Keratinocyte (primary cell): ENCODE data around the gene CHML. TPM values are rescaled to one million over a fixed set of nuclear protein-coding genes. Genes with fewer than 3 reads are reported as not detected.

Experiments
- DNase-seq: peaks from one replicate; pipeline ENCODE4 v3.0.0-alpha.2; 2011; ENCODE audit warnings: low read depth, missing footprints, low spot score
- FAIRE-seq: peaks from 2 replicates; lab custom pipeline; 2011; peaks lifted over from hg19 to GRCh38; lab: Jason Lieb, UNC
- H2AFZ ChIP-seq: 2 replicates; pipeline ENCODE4 v1.6.0; 2012; ENCODE audit warnings: low read length, control low read depth, inconsistent platforms; ENCODE audit not compliant: control insufficient read depth
- H3K27ac ChIP-seq: 2 replicates; pipeline ENCODE4 v1.5.1; 2011; ENCODE audit warnings: low read length; ENCODE audit not compliant: control insufficient read depth, insufficient read depth
- H3K27me3 ChIP-seq: 3 replicates; pipeline ENCODE4 v1.6.0; 2011; ENCODE audit warnings: low read length; ENCODE audit not compliant: control insufficient read depth, insufficient read depth; ENCODE audit errors: extremely low read depth
- H3K36me3 ChIP-seq, 2 experiments: 2 replicates in 1 of 2; 3 replicates in 1 of 2; pipeline ENCODE4 v1.5.1; 2011; ENCODE audit warnings: low read length in 2 of 2, mild to moderate bottlenecking in 1 of 2; ENCODE audit not compliant: control insufficient read depth in 2 of 2, insufficient read depth in 2 of 2; ENCODE audit errors: extremely low read depth in 1 of 2
- H3K4me1 ChIP-seq: 3 replicates; pipeline ENCODE4 v1.5.1; 2011; ENCODE audit warnings: low read length; ENCODE audit not compliant: control insufficient read depth, insufficient read depth; ENCODE audit errors: extremely low read depth
- H3K4me2 ChIP-seq: 3 replicates; pipeline ENCODE4 v1.6.0; 2011; ENCODE audit warnings: low read depth, low read length; ENCODE audit not compliant: control insufficient read depth, insufficient read depth; ENCODE audit errors: extremely low read depth
- H3K4me3 ChIP-seq, 3 experiments: fragments of 200-600 bp in 1 of 3; sonication (generic) in 1 of 3; 2 replicates in 2 of 3; 3 replicates in 1 of 3; pipeline ENCODE4 v1.5.1; 2011 to 2016; ENCODE audit warnings: low read length in 3 of 3, mild to moderate bottlenecking in 3 of 3, control low read depth in 2 of 3, inconsistent platforms in 1 of 3, low read depth in 1 of 3, mixed read lengths in 1 of 3, mixed run types in 1 of 3, moderate library complexity in 1 of 3; ENCODE audit not compliant: control insufficient read depth in 2 of 3, insufficient read depth in 2 of 3; ENCODE audit errors: extremely low read depth in 1 of 3
- H3K79me2 ChIP-seq: 2 replicates; pipeline ENCODE4 v1.6.0; 2012; ENCODE audit warnings: low read length; ENCODE audit not compliant: control insufficient read depth, insufficient read depth
- H3K9ac ChIP-seq: 3 replicates; pipeline ENCODE4 v1.6.0; 2011; ENCODE audit warnings: low read length; ENCODE audit not compliant: control insufficient read depth, insufficient read depth; ENCODE audit errors: extremely low read depth
- H3K9me1 ChIP-seq: 3 replicates; pipeline ENCODE4 v1.6.0; 2011; ENCODE audit warnings: low read length; ENCODE audit not compliant: control insufficient read depth, insufficient read depth; ENCODE audit errors: extremely low read depth
- H3K9me3 ChIP-seq: 2 replicates; pipeline ENCODE4 v1.5.1; 2012; ENCODE audit warnings: low read depth, low read length; ENCODE audit not compliant: control insufficient read depth
- H4K20me1 ChIP-seq: 3 replicates; pipeline ENCODE4 v1.6.0; 2011; ENCODE audit warnings: low read length; ENCODE audit not compliant: control insufficient read depth, insufficient read depth; ENCODE audit errors: extremely low read depth
- EZH2 ChIP-seq: IDR thresholded peaks from one replicate; pipeline ENCODE4 v1.6.1; 2012; ENCODE audit warnings: inconsistent platforms, mild to moderate bottlenecking, low read length, moderate library complexity
- dilution Hi-C: fragments of 300-500 bp; cut with MboI; formaldehyde crosslinking; loops from one replicate; pipeline ENCODE4 v1.7.0; 2020; ENCODE audit warnings: low sequenced_read_pairs; ENCODE audit not compliant: extremely low pct_ligation_motif_present
- polyA plus RNA-seq, 5 experiments: library from polyadenylated mRNA; depleted of rRNA in 3 of 5; stranded (reverse) in 3 of 5; stranded (forward) in 1 of 5; unstranded in 1 of 5; fragments of >200 nt; gene quantifications; 1 replicate in 1 of 5; 2 replicates in 3 of 5; 3 replicates in 1 of 5; pipeline versions ENCODE4 v1.2.1 to v1.2.3, GENCODE V29; 2011 to 2012; ENCODE audit warnings: missing spikeins in 2 of 5, low read depth in 1 of 5, low replicate concordance in 1 of 5
- TF ChIP-seq, protein P1 (sequence below), 3 experiments: IDR thresholded peaks in 1 of 3; conservative IDR thresholded peaks in 1 of 3; optimal IDR thresholded peaks in 1 of 3; 2 replicates in 2 of 3; 3 replicates in 1 of 3; pipeline versions ENCODE3 to v1.5.1; 2011; ENCODE audit warnings: low read length in 3 of 3, mild to moderate bottlenecking in 3 of 3, moderate library complexity in 2 of 3, control low read depth in 1 of 3, inconsistent platforms in 1 of 3; ENCODE audit not compliant: insufficient read depth in 2 of 3; ENCODE audit errors: extremely low read depth in 1 of 3

The CHML gene
- polyA plus RNA-seq, 1 donor (not counting 4 experiments of a cell fraction or from before 2014, with no cell fraction given) = 8.3 TPM

DNA sequence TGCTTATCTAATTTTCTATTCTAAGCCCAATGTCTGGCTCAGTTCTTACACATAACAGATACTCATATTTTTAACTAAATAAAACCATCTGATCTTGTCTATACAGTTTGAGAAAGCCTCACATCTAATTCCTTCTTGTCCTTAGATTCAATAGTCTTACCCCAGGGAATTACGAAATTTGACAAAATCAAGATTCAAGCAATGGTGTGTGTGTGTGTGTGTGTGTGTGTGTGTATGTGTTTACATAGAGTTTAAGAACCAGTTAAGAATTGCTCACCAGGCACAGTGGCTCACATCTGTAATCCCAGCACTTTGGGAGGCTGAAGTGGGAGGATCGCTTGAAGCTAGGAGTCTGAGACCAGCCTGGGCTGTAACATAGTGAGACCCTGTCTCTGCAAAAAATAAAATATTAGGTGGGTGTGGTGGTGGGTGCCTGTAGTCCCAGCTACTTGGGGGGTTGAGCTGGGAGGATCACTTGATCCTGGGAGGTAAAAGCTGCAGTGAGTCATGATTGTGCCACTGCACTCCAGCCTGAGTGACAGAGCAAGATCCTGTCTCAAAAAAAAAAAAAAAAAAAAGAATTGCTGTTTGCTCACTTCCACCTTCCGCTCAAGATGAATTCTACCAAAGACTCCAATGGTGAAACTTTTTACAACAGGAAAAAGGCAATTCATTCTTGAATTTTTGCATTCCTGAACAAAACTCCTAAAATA is 18.1 kb upstream of the CHML start:
- dilution Hi-C loops = no loop called here
- DNase-seq (no peak), FAIRE-seq (no peak)
- no peak for TF ChIP-seq EZH2
- TF ChIP-seq, protein P1, sequence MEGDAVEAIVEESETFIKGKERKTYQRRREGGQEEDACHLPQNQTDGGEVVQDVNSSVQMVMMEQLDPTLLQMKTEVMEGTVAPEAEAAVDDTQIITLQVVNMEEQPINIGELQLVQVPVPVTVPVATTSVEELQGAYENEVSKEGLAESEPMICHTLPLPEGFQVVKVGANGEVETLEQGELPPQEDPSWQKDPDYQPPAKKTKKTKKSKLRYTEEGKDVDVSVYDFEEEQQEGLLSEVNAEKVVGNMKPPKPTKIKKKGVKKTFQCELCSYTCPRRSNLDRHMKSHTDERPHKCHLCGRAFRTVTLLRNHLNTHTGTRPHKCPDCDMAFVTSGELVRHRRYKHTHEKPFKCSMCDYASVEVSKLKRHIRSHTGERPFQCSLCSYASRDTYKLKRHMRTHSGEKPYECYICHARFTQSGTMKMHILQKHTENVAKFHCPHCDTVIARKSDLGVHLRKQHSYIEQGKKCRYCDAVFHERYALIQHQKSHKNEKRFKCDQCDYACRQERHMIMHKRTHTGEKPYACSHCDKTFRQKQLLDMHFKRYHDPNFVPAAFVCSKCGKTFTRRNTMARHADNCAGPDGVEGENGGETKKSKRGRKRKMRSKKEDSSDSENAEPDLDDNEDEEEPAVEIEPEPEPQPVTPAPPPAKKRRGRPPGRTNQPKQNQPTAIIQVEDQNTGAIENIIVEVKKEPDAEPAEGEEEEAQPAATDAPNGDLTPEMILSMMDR (optimal IDR thresholded peaks at IDR 0.05 in 1 of 3, IDR thresholded peaks at IDR 0.05 in 1 of 3, conservative IDR thresholded peaks at IDR 0.05 in 1 of 3; ENCODE audit: extremely low read depth in 1 of 3, insufficient read depth in 2 of 3, low read length in 3 of 3) = no peak
- H3K4me3 ChIP-seq = no peak overlapping the region
- no peak overlapping the region for H3K9ac ChIP-seq
- H3K4me1 ChIP-seq = no peaks in the 10 kb centered on the region
- H3K36me3 ChIP-seq = no peaks in the 10 kb centered on the region
- H3K4me2 ChIP-seq = no peak overlapping the region
- H3K9me1 ChIP-seq = no peaks in the 10 kb centered on the region
- H3K27ac ChIP-seq = no peak overlapping the region
- H2AFZ ChIP-seq = no peak overlapping the region
- no peaks in the 10 kb centered on the region for H3K9me3 ChIP-seq
- no peaks in the 10 kb centered on the region for H3K27me3 ChIP-seq
- H3K79me2 ChIP-seq = no peaks in the 10 kb centered on the region
- H4K20me1 ChIP-seq = no peaks in the 10 kb centered on the region

DNA sequence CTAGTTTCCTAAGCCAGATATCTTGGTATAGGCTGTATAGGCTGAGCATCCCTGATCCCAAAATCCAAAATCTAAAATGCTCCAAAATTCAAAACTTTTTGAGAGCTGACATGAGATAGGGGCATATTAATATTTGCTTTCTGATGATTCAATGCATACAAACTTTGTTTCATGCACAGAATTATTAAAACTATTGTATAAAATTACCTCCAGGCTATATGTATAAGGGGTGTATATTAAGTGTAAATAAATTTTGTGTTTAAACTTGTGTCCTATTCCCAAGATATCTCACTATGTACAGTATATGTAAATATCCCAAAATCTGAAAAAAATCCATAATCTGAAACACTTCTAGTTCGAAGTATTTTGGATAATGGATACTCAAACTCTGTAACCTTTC is 14.5 kb upstream of the CHML start:
- FAIRE-seq (no peak), DNase-seq (no peak)
- Histone ChIP-seq H3K9ac (no peak overlapping the region), H3K4me2 (no peak overlapping the region), H3K4me3 (no peak overlapping the region), H3K36me3 (no peaks in the 10 kb centered on the region), H3K27ac (no peak overlapping the region), H3K9me1 (no peaks in the 10 kb centered on the region), H3K4me1 (no peaks in the 10 kb centered on the region), H4K20me1 (no peaks in the 10 kb centered on the region), H3K27me3 (no peaks in the 10 kb centered on the region), H3K9me3 (no peaks in the 10 kb centered on the region), H2AFZ (no peak overlapping the region), H3K79me2 (no peaks in the 10 kb centered on the region)
- dilution Hi-C loops = no loop called here
- TF ChIP-seq EZH2 = no peak

DNA sequence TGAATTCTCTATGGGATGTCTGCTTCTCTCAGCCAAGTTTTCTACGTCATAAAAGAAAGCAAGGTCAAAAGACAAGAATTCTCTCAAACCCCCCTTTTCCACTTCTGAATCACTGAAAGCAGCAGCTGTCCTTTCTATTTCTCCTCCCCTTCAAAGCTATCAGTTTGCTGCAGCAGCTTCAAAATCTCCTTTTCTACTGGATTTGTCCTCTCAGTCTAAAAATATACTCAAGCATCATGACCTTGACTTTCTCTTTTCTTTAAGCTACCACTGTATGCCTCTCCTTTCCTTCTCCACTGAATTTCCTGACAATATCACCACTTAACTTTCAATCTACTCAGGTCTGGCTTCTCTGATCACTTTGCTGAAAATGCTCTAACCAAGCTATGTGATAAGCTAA is 13.8 kb upstream of the CHML start:
- Histone ChIP-seq H3K79me2 (no peaks in the 10 kb centered on the region), H3K4me2 (no peak overlapping the region), H3K4me3 (no peak overlapping the region), H2AFZ (no peak overlapping the region), H3K4me1 (no peaks in the 10 kb centered on the region), H3K9ac (no peak overlapping the region), H3K9me1 (no peaks in the 10 kb centered on the region), H3K9me3 (no peaks in the 10 kb centered on the region), H3K27me3 (no peaks in the 10 kb centered on the region), H3K36me3 (no peaks in the 10 kb centered on the region), H3K27ac (no peak overlapping the region), H4K20me1 (no peaks in the 10 kb centered on the region)
- FAIRE-seq (no peak), DNase-seq (no peak)
- dilution Hi-C loops = no loop called here
- TF ChIP-seq EZH2 = no peak
- TF ChIP-seq, protein P1 (optimal IDR thresholded peaks at IDR 0.05 in 1 of 3, IDR thresholded peaks at IDR 0.05 in 1 of 3, conservative IDR thresholded peaks at IDR 0.05 in 1 of 3; ENCODE audit: extremely low read depth in 1 of 3, insufficient read depth in 2 of 3, low read length in 3 of 3) = no peak
